WTC11 (cell line): ENCODE data around the gene BCOR.

Experiments used
- CREB1 ChIP-seq: sonication (generic); formaldehyde crosslinking; IDR thresholded peaks from 2 replicates; pipeline ENCODE4 v1.8.0; 2023; ENCODE audit warnings: mild to moderate bottlenecking, missing genetic modification reagents
- ESRRA ChIP-seq: sonication (generic); formaldehyde crosslinking; IDR thresholded peaks from 2 replicates; pipeline ENCODE4 v1.8.1; 2022; ENCODE audit warnings: mild to moderate bottlenecking, missing genetic modification reagents, borderline replicate concordance
- MXD4 ChIP-seq: fragments of 250-450 bp; sonication (Bioruptor Pico); IDR thresholded peaks from 2 replicates; pipeline ENCODE4 v1.8.0; 2021; ENCODE audit warnings: mild to moderate bottlenecking, moderate library complexity, borderline replicate concordance
- OVOL2 ChIP-seq: fragments of 250-450 bp; sonication (Bioruptor Pico); IDR thresholded peaks from 2 replicates; pipeline ENCODE4 v1.9.0; 2021; ENCODE audit warnings: mild to moderate bottlenecking, borderline replicate concordance
- TEAD1 ChIP-seq: sonication (generic); formaldehyde crosslinking; IDR thresholded peaks from 2 replicates; pipeline ENCODE4 v1.8.0; 2022; ENCODE audit warnings: mild to moderate bottlenecking, missing genetic modification reagents
- ZNF416 ChIP-seq: fragments of 250-450 bp; sonication (Bioruptor Pico); IDR thresholded peaks from 2 replicates; pipeline ENCODE4 v1.9.0; 2021; ENCODE audit warnings: mild to moderate bottlenecking, inconsistent platforms
- TF ChIP-seq, protein P1 (sequence below): fragments of 200-600 bp; IDR thresholded peaks from 2 replicates; pipeline ENCODE4 v1.8.0; 2022; ENCODE audit warnings: antibody characterized with exemption
- TF ChIP-seq, protein P2 (sequence below): sonication (generic); formaldehyde crosslinking; conservative IDR thresholded peaks from 2 replicates; pipeline ENCODE4 v1.8.1; 2022; ENCODE audit warnings: mild to moderate bottlenecking, missing genetic modification reagents
- TF ChIP-seq, protein P3 (sequence below): sonication (generic); formaldehyde crosslinking; IDR thresholded peaks from 2 replicates; pipeline ENCODE4 v1.8.1; 2022; ENCODE audit warnings: low read depth, mild to moderate bottlenecking, moderate library complexity, missing genetic modification reagents, borderline replicate concordance
- TF ChIP-seq, protein P4 (sequence below): sonication (generic); formaldehyde crosslinking; IDR thresholded peaks from 2 replicates; pipeline ENCODE4 v1.8.1; 2023; ENCODE audit warnings: mild to moderate bottlenecking, missing genetic modification reagents
- TF ChIP-seq, protein P5 (sequence below): sonication (generic); formaldehyde crosslinking; IDR thresholded peaks from 2 replicates; pipeline ENCODE4 v1.8.0; 2023; ENCODE audit warnings: missing genetic modification reagents

DNA sequence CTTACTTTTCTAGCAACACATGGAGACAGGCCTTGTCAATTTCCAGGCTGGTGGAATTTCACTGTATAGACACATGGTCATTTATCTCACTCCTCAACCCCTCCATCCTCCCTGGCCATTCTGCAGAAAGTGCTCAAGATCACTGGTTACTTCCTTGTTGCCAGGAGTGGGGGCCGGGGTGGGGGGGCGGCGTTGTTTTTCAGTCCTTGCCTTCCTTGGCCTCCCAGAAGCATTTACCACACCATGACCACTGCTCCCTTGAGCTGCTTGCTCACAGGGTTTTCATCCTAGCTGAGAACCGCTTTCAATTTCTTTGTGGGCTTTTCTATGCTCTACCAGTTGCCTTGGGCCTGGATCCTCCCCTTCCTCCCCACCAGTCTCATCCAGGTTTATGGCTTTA lies 14.1 kb upstream of the BCOR start:
- TF ChIP-seq, protein P1, sequence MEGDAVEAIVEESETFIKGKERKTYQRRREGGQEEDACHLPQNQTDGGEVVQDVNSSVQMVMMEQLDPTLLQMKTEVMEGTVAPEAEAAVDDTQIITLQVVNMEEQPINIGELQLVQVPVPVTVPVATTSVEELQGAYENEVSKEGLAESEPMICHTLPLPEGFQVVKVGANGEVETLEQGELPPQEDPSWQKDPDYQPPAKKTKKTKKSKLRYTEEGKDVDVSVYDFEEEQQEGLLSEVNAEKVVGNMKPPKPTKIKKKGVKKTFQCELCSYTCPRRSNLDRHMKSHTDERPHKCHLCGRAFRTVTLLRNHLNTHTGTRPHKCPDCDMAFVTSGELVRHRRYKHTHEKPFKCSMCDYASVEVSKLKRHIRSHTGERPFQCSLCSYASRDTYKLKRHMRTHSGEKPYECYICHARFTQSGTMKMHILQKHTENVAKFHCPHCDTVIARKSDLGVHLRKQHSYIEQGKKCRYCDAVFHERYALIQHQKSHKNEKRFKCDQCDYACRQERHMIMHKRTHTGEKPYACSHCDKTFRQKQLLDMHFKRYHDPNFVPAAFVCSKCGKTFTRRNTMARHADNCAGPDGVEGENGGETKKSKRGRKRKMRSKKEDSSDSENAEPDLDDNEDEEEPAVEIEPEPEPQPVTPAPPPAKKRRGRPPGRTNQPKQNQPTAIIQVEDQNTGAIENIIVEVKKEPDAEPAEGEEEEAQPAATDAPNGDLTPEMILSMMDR, result no peak
- TF ChIP-seq OVOL2 (CRISPR knock-in tag) (no peak), CREB1 (CRISPR knock-in tag) (no peak), TEAD1 (no peak), ESRRA (no peak), MXD4 (CRISPR knock-in tag) (no peak), ZNF416 (CRISPR knock-in tag) (no peak)
- TF ChIP-seq, protein P2, sequence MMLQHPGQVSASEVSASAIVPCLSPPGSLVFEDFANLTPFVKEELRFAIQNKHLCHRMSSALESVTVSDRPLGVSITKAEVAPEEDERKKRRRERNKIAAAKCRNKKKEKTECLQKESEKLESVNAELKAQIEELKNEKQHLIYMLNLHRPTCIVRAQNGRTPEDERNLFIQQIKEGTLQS (CRISPR knock-in tag), result no peak
- TF ChIP-seq, protein P3, sequence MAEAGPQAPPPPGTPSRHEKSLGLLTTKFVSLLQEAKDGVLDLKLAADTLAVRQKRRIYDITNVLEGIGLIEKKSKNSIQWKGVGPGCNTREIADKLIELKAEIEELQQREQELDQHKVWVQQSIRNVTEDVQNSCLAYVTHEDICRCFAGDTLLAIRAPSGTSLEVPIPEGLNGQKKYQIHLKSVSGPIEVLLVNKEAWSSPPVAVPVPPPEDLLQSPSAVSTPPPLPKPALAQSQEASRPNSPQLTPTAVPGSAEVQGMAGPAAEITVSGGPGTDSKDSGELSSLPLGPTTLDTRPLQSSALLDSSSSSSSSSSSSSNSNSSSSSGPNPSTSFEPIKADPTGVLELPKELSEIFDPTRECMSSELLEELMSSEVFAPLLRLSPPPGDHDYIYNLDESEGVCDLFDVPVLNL (CRISPR knock-in tag), result no peak
- TF ChIP-seq, protein P4, sequence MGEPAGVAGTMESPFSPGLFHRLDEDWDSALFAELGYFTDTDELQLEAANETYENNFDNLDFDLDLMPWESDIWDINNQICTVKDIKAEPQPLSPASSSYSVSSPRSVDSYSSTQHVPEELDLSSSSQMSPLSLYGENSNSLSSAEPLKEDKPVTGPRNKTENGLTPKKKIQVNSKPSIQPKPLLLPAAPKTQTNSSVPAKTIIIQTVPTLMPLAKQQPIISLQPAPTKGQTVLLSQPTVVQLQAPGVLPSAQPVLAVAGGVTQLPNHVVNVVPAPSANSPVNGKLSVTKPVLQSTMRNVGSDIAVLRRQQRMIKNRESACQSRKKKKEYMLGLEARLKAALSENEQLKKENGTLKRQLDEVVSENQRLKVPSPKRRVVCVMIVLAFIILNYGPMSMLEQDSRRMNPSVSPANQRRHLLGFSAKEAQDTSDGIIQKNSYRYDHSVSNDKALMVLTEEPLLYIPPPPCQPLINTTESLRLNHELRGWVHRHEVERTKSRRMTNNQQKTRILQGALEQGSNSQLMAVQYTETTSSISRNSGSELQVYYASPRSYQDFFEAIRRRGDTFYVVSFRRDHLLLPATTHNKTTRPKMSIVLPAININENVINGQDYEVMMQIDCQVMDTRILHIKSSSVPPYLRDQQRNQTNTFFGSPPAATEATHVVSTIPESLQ (CRISPR knock-in tag), result no peak
- TF ChIP-seq, protein P5, sequence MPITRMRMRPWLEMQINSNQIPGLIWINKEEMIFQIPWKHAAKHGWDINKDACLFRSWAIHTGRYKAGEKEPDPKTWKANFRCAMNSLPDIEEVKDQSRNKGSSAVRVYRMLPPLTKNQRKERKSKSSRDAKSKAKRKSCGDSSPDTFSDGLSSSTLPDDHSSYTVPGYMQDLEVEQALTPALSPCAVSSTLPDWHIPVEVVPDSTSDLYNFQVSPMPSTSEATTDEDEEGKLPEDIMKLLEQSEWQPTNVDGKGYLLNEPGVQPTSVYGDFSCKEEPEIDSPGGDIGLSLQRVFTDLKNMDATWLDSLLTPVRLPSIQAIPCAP (CRISPR knock-in tag), result no peak
